GM12878 (cell line): ENCODE data around the gene IFITM1. TPM values are rescaled to one million over a fixed set of nuclear protein-coding genes. Genes with fewer than 3 reads are reported as not detected.
A peak's percentile ranks its signal among the peaks of the same experiment; 100 is the strongest.

Experiments used
- CBX5 ChIP-seq: sonication (generic); IDR thresholded peaks from 2 replicates; pipeline ENCODE4 v1.6.1; 2016; ENCODE audit warnings: low read depth, moderate library complexity, mild to moderate bottlenecking, inconsistent platforms
- NFXL1 ChIP-seq: fragments of 450-650 bp; IDR thresholded peaks from 2 replicates; pipeline ENCODE4 v1.6.1; 2017; ENCODE audit warnings: antibody characterized with exemption, mild to moderate bottlenecking, borderline replicate concordance
- POLR2AphosphoS5 ChIP-seq: IDR thresholded peaks from 2 replicates; pipeline ENCODE4 v1.6.1; 2011; ENCODE audit warnings: mild to moderate bottlenecking, low read length, inconsistent platforms
- SMC3 ChIP-seq: IDR thresholded peaks from 2 replicates; pipeline ENCODE4 v1.6.1; 2011; ENCODE audit warnings: low read length, improper control_type of control experiment, borderline replicate concordance
- SREBF2 ChIP-seq: IDR thresholded peaks from 2 replicates; pipeline ENCODE4 v1.6.1; 2012; ENCODE audit warnings: mild to moderate bottlenecking, low read length
- STAT1 ChIP-seq: fragments of 450-650 bp; conservative IDR thresholded peaks from 2 replicates; pipeline ENCODE4 v1.6.1; 2014; ENCODE audit warnings: antibody characterized with exemption, mild to moderate bottlenecking
- SUZ12 ChIP-seq: fragments of 200-600 bp; sonication (generic); IDR thresholded peaks from one replicate; pipeline ENCODE4 v1.6.1; 2018; ENCODE audit warnings: antibody characterized with exemption, mild to moderate bottlenecking; ENCODE audit not compliant: unreplicated experiment
- YBX1 ChIP-seq: fragments of 450-650 bp; IDR thresholded peaks from 2 replicates; pipeline ENCODE4 v1.6.1; 2016; ENCODE audit warnings: antibody characterized with exemption
- ZZZ3 ChIP-seq: IDR thresholded peaks from 2 replicates; pipeline ENCODE4 v1.6.1; 2011; ENCODE audit warnings: low read depth; ENCODE audit not compliant: control insufficient read depth, insufficient read length
- polyA plus RNA-seq, 11 experiments: library from polyadenylated mRNA; depleted of rRNA in 4 of 11; unstranded in 6 of 11; stranded (reverse) in 5 of 11; fragments of >200 nt; fragmentation: Nextera tagmentation in 4 of 11; fragmentation: Illumina TruSeq in 1 of 11; extraction: Ambion mirVana in 4 of 11; extraction: Trizol in 1 of 11; gene quantifications; 1 replicate in 1 of 11; 2 replicates in 10 of 11; pipeline versions ENCODE4 v1.2.1 to v1.2.3, GENCODE V29; 2011 to 2016; ENCODE audit warnings: inconsistent platforms in 2 of 11, missing spikeins in 2 of 11, low read depth in 1 of 11
- total RNA-seq, 4 experiments: library from RNA; depleted of rRNA in 3 of 4; stranded (reverse); fragments of >200 nt in 3 of 4; fragmentation: Illumina TruSeq in 1 of 4; extraction: Trizol in 1 of 4; gene quantifications; 2 replicates each; pipeline versions ENCODE4 v1.2.1 to v1.2.3, GENCODE V29; 2013 to 2021
- TF ChIP-seq, protein P1 (sequence below): fragments of 450-650 bp; formaldehyde crosslinking; IDR thresholded peaks from 2 replicates; pipeline ENCODE4 v1.4.0; 2020; ENCODE audit warnings: mild to moderate bottlenecking, moderate library complexity
- TF ChIP-seq, protein P2 (sequence below): IDR thresholded peaks from 2 replicates; pipeline ENCODE4 v1.6.1; 2011; ENCODE audit warnings: low read depth, low read length, improper control_type of control experiment, borderline replicate concordance
- TF ChIP-seq, protein P3 (sequence below): IDR thresholded peaks from 2 replicates; pipeline ENCODE4 v1.6.1; 2012; ENCODE audit warnings: mild to moderate bottlenecking, low read depth, low read length
- TF ChIP-seq, protein P4 (sequence below): IDR thresholded peaks from 2 replicates; pipeline ENCODE4 v1.6.1; 2012; ENCODE audit warnings: low read depth, low read length, improper control_type of control experiment
- TF ChIP-seq, protein P5 (sequence below): IDR thresholded peaks from 2 replicates; pipeline ENCODE4 v1.6.1; 2011; ENCODE audit warnings: borderline replicate concordance, low read depth, mild to moderate bottlenecking, moderate library complexity, low read length; ENCODE audit not compliant: insufficient read depth, poor library complexity, severe bottlenecking
- TF ChIP-seq, protein P6 (sequence below): fragments of 450-650 bp; formaldehyde crosslinking; IDR thresholded peaks from 2 replicates; pipeline ENCODE4 v1.5.0; 2022; ENCODE audit warnings: mild to moderate bottlenecking, missing genetic modification characterization

The IFITM1 gene
- total and polyA plus RNA-seq, 10 of the 15 experiments (the other 5 are each of a cell fraction or from before 2014, with no cell fraction given): 396 to 2,788 (median 607) TPM

DNA sequence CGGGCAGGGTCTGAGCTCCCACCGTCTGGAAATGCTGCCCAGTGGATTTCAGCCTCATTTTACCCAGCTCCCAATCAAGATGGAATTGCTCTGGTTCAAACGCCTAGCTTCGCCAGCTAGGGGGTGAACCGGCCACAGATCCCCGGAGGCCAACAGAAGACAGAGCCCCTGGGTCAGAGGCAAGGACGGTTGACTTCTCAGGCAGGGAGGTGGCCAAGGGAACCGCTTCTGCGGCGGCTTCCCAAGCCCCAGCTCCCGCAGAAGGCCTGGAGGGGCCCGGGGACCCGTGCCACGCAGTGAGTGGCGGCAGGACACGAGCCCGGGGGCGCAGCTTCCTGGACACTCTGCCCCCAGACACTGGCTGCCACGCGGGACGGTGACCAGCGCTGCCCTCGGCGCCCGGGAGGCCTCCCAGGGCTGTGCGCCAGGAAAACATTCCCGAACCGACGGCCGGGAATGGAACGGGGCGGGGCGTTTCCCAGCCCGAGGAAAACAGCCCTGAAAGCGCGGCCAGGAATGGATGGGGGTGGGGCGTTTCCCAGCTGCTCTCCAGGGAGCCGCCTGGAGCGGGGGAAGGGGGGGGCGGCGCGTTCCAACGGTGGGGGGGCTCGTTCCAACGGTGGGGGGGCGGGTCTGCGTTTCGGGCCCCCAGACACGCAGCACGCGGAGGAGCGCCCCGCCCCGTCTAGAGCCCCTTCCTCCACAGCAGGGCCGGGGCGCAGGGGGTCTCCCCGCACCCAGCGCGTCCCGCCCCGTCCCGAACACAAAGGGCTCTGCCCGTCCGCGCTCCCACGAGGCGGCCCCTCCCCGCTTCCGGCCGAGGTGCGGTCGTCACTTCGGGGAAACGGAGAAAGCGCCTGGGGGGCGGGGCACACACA is 42.0 kb downstream of the IFITM1 start (continued):
- TF ChIP-seq, protein P1, sequence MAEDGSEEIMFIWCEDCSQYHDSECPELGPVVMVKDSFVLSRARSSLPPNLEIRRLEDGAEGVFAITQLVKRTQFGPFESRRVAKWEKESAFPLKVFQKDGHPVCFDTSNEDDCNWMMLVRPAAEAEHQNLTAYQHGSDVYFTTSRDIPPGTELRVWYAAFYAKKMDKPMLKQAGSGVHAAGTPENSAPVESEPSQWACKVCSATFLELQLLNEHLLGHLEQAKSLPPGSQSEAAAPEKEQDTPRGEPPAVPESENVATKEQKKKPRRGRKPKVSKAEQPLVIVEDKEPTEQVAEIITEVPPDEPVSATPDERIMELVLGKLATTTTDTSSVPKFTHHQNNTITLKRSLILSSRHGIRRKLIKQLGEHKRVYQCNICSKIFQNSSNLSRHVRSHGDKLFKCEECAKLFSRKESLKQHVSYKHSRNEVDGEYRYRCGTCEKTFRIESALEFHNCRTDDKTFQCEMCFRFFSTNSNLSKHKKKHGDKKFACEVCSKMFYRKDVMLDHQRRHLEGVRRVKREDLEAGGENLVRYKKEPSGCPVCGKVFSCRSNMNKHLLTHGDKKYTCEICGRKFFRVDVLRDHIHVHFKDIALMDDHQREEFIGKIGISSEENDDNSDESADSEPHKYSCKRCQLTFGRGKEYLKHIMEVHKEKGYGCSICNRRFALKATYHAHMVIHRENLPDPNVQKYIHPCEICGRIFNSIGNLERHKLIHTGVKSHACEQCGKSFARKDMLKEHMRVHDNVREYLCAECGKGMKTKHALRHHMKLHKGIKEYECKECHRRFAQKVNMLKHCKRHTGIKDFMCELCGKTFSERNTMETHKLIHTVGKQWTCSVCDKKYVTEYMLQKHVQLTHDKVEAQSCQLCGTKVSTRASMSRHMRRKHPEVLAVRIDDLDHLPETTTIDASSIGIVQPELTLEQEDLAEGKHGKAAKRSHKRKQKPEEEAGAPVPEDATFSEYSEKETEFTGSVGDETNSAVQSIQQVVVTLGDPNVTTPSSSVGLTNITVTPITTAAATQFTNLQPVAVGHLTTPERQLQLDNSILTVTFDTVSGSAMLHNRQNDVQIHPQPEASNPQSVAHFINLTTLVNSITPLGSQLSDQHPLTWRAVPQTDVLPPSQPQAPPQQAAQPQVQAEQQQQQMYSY (CRISPR knock-in tag): peak; percentile 2; the same call in 1 of the 2 replicates
- TF ChIP-seq, protein P2, sequence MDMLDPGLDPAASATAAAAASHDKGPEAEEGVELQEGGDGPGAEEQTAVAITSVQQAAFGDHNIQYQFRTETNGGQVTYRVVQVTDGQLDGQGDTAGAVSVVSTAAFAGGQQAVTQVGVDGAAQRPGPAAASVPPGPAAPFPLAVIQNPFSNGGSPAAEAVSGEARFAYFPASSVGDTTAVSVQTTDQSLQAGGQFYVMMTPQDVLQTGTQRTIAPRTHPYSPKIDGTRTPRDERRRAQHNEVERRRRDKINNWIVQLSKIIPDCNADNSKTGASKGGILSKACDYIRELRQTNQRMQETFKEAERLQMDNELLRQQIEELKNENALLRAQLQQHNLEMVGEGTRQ: no peak
- TF ChIP-seq CBX5 (no peak), STAT1 (no peak), NFXL1 (no peak), SMC3 (no peak), SREBF2 (no peak), SUZ12 (no peak), POLR2AphosphoS5 (peak; percentile 72), YBX1 (no peak), ZZZ3 (no peak)
- TF ChIP-seq, protein P3, sequence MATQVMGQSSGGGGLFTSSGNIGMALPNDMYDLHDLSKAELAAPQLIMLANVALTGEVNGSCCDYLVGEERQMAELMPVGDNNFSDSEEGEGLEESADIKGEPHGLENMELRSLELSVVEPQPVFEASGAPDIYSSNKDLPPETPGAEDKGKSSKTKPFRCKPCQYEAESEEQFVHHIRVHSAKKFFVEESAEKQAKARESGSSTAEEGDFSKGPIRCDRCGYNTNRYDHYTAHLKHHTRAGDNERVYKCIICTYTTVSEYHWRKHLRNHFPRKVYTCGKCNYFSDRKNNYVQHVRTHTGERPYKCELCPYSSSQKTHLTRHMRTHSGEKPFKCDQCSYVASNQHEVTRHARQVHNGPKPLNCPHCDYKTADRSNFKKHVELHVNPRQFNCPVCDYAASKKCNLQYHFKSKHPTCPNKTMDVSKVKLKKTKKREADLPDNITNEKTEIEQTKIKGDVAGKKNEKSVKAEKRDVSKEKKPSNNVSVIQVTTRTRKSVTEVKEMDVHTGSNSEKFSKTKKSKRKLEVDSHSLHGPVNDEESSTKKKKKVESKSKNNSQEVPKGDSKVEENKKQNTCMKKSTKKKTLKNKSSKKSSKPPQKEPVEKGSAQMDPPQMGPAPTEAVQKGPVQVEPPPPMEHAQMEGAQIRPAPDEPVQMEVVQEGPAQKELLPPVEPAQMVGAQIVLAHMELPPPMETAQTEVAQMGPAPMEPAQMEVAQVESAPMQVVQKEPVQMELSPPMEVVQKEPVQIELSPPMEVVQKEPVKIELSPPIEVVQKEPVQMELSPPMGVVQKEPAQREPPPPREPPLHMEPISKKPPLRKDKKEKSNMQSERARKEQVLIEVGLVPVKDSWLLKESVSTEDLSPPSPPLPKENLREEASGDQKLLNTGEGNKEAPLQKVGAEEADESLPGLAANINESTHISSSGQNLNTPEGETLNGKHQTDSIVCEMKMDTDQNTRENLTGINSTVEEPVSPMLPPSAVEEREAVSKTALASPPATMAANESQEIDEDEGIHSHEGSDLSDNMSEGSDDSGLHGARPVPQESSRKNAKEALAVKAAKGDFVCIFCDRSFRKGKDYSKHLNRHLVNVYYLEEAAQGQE: no peak
- TF ChIP-seq, protein P4, sequence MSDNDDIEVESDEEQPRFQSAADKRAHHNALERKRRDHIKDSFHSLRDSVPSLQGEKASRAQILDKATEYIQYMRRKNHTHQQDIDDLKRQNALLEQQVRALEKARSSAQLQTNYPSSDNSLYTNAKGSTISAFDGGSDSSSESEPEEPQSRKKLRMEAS: no peak
- TF ChIP-seq, protein P5, sequence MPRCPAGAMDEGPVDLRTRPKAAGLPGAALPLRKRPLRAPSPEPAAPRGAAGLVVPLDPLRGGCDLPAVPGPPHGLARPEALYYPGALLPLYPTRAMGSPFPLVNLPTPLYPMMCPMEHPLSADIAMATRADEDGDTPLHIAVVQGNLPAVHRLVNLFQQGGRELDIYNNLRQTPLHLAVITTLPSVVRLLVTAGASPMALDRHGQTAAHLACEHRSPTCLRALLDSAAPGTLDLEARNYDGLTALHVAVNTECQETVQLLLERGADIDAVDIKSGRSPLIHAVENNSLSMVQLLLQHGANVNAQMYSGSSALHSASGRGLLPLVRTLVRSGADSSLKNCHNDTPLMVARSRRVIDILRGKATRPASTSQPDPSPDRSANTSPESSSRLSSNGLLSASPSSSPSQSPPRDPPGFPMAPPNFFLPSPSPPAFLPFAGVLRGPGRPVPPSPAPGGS: no peak
- TF ChIP-seq, protein P6, sequence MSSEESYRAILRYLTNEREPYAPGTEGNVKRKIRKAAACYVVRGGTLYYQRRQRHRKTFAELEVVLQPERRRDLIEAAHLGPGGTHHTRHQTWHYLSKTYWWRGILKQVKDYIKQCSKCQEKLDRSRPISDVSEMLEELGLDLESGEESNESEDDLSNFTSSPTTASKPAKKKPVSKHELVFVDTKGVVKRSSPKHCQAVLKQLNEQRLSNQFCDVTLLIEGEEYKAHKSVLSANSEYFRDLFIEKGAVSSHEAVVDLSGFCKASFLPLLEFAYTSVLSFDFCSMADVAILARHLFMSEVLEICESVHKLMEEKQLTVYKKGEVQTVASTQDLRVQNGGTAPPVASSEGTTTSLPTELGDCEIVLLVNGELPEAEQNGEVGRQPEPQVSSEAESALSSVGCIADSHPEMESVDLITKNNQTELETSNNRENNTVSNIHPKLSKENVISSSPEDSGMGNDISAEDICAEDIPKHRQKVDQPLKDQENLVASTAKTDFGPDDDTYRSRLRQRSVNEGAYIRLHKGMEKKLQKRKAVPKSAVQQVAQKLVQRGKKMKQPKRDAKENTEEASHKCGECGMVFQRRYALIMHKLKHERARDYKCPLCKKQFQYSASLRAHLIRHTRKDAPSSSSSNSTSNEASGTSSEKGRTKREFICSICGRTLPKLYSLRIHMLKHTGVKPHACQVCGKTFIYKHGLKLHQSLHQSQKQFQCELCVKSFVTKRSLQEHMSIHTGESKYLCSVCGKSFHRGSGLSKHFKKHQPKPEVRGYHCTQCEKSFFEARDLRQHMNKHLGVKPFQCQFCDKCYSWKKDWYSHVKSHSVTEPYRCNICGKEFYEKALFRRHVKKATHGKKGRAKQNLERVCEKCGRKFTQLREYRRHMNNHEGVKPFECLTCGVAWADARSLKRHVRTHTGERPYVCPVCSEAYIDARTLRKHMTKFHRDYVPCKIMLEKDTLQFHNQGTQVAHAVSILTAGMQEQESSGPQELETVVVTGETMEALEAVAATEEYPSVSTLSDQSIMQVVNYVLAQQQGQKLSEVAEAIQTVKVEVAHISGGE (CRISPR knock-in tag): no peak
